Stimulated activated CD4-positive, alpha-beta T cell treated with anti-CD3 and anti-CD28 coated beads, Interleukin-15, amount 100 ng/mL, for 1 hour (primary cell): ENCODE measurements around the gene PCBD1.

Experiments
- DNase-seq, 2 donors: peaks; one replicate each; pipeline ENCODE4 v3.0.0-alpha.2; 2020; ENCODE audit warnings: low read depth in 1 of 2, low spot score in 1 of 2

Gene PCBD1

DNA sequence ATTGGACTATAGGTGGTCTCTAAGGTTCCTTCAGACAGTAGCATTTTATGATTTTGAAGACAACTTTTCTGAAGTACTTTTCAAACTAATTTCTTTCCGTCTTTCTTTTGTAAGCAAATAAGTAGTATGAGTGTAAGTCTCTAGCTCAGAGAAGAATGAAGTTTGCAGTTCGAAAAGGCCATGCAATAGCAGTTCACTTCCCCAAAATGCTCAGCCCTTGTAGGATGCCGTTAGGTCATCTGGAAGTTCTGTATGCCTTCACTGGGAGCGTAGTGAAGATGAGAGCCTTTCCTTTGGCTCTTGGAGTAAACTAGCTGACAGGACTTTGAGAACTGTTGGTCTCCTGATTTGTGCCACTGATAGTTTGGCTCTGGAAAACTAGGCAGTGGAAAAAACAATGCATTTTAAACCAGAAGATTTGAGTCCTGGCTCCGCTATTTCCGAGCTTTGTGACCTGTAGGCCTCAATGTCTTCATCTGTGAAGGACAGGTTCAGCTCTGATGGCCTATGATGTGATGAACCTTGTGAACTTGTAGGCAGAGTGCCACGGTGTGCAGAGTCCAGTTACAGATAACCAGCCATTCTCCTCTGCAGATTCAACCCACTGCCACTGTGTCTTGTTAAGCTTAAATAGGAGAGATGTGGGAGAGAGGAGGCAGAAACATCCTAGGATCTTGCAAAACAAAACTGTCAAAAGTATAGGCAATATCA is 53.8 kb downstream of the PCBD1 start:
- DNase-seq = no peak

DNA sequence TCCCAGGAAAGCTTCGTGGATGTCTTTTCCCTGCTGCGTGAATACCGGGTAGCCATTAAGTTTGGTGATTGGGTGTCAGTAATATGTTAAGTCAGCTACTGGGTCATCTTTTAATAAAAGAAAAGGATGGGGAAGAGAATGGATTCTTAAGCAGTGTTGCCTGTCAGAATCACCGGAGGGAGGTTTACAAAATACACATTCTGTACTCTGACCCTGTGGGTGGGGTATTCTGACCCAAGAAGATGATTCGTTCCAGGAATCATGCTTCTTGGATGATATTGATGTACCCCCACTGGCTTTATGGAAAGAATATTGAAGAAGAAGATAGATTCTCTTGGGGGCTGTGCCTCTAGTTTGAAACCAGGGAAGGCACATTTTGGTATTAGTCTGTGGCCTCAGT is 54.3 kb downstream of the PCBD1 start:
- DNase-seq = no peak

DNA sequence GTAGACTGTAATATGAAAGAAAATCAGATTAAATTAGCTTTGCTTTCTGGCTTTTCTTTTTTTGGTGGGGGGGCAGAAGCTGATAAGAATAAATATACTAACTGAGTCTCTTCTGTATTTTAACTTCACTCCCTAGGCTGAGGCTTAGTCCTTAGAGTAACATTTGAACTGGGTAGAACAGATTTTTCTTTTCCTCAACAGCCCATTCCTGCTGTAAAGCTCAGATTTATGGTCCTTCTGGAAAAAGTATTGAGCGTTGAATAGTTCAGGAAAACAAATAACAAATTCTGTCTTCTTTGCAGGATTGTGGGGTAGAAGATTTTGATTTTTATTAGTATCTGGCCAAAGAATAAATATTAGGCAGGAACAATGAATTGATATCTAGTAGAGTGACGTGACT is 54.8 kb downstream of the PCBD1 start:
- DNase-seq = no peak
